HL-60 (cell line): ENCODE results near the gene HDAC7.

Experiments
- GABPA ChIP-seq: IDR thresholded peaks from 2 replicates; pipeline ENCODE4 v1.6.1; 2012; ENCODE audit warnings: low read depth
- POLR2AphosphoS5 ChIP-seq: IDR thresholded peaks from 2 replicates; pipeline ENCODE4 v1.6.1; 2012; ENCODE audit warnings: low read depth
- SPI1 ChIP-seq: IDR thresholded peaks from 2 replicates; pipeline ENCODE4 v1.6.1; 2012; ENCODE audit warnings: low read depth, mild to moderate bottlenecking, borderline replicate concordance
- TF ChIP-seq, protein P1 (sequence below): IDR thresholded peaks from one replicate; pipeline ENCODE4 v1.5.1; 2011; ENCODE audit warnings: low read length, control low read depth, inconsistent platforms; ENCODE audit not compliant: insufficient read depth

DNA sequence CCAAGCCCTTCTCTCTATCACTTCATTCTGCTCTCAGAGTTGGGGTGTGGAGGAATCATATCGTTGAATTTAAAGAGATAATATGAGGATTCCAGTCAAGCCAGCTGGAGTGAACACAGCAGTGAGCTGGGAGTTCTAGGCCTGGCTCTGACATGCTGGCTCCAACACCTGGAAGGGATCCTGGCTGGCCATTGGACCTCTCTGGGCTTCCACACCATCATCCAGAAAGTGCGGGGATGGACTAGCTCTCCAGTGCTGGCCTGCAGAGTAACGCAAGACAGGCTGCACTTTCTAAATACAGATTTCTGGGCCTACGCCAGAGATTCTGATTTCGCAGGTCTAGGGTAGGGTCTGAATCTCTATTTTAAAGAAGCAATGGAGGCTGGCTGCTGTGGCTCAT is 34.8 kb upstream of the HDAC7 start:
- TF ChIP-seq, protein P1, sequence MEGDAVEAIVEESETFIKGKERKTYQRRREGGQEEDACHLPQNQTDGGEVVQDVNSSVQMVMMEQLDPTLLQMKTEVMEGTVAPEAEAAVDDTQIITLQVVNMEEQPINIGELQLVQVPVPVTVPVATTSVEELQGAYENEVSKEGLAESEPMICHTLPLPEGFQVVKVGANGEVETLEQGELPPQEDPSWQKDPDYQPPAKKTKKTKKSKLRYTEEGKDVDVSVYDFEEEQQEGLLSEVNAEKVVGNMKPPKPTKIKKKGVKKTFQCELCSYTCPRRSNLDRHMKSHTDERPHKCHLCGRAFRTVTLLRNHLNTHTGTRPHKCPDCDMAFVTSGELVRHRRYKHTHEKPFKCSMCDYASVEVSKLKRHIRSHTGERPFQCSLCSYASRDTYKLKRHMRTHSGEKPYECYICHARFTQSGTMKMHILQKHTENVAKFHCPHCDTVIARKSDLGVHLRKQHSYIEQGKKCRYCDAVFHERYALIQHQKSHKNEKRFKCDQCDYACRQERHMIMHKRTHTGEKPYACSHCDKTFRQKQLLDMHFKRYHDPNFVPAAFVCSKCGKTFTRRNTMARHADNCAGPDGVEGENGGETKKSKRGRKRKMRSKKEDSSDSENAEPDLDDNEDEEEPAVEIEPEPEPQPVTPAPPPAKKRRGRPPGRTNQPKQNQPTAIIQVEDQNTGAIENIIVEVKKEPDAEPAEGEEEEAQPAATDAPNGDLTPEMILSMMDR = no peak
- no peak for TF ChIP-seq GABPA
- no peak for TF ChIP-seq SPI1
- no peak for TF ChIP-seq POLR2AphosphoS5
